H1 (cell line): Measurements from ENCODE around the gene NADK. TPM values are rescaled to one million over a fixed set of nuclear protein-coding genes. Genes with fewer than 3 reads are reported as not detected.

Experiments used
- CTCF ChIA-PET: fragments of 300-600 bp; sonication (Branson Sonifier 250); formaldehyde crosslinking; loops from one replicate; lab custom pipeline; 2021; ENCODE audit not compliant: partially characterized antibody; lab: Charles Lee
- POLR2A ChIA-PET: fragments of 300-600 bp; sonication (Branson Sonifier 250); formaldehyde crosslinking; loops from one replicate; lab custom pipeline; 2021; ENCODE audit warnings: inconsistent platforms; ENCODE audit not compliant: partially characterized antibody; lab: Charles Lee
- DNase-seq, 2 experiments: peaks; one replicate each; pipeline versions ENCODE4 v3.0.0 to v3.0.0-alpha.2; 2010 to 2022; ENCODE audit warnings: low spot score in 2 of 2, low read depth in 1 of 2, mixed read lengths in 1 of 2
- FAIRE-seq: peaks from 2 replicates; lab custom pipeline; 2011; peaks lifted over from hg19 to GRCh38; lab: Jason Lieb, UNC
- H2AFZ ChIP-seq: 2 replicates; pipeline ENCODE4 v1.8.1; 2012; ENCODE audit warnings: low read length, inconsistent platforms
- H2AK5ac ChIP-seq: 2 replicates; pipeline ENCODE4 v1.6.1; 2013; ENCODE audit warnings: low read depth, low read length
- H2BK120ac ChIP-seq: replicated peaks from 2 replicates; pipeline ENCODE3; 2013; ENCODE audit warnings: low read depth, low read length, inconsistent platforms
- H2BK12ac ChIP-seq: 2 replicates; pipeline ENCODE4 v1.6.1; 2013; ENCODE audit warnings: low read depth, low read length
- H2BK15ac ChIP-seq: 2 replicates; pipeline ENCODE4 v1.6.1; 2013; ENCODE audit warnings: low read length
- H2BK20ac ChIP-seq: 2 replicates; pipeline ENCODE4 v1.6.1; 2013; ENCODE audit warnings: low read length
- H2BK5ac ChIP-seq: 2 replicates; pipeline ENCODE4 v1.6.1; 2013; ENCODE audit warnings: low read depth, low read length
- H3K14ac ChIP-seq: 2 replicates; pipeline ENCODE4 v1.6.1; 2013; ENCODE audit warnings: inconsistent platforms; ENCODE audit not compliant: insufficient read length
- H3K18ac ChIP-seq: 2 replicates; pipeline ENCODE4 v1.6.1; 2013; ENCODE audit warnings: low read length; ENCODE audit errors: extremely low read depth
- H3K23ac ChIP-seq: 2 replicates; pipeline ENCODE4 v1.6.1; 2013; ENCODE audit warnings: inconsistent platforms; ENCODE audit not compliant: insufficient read length
- H3K23me2 ChIP-seq: 2 replicates; pipeline ENCODE4 v1.6.1; 2013; ENCODE audit warnings: low read depth, low read length
- H3K27ac ChIP-seq: 2 replicates; pipeline ENCODE4 v1.6.1; 2011; ENCODE audit warnings: low read depth, low read length, inconsistent platforms
- H3K27me3 ChIP-seq, 4 experiments: replicated peaks in 1 of 4; 1 replicate in 1 of 4; 2 replicates in 3 of 4; pipeline versions ENCODE4 v1.6.1 to v1.8.1; 2011 to 2013; ENCODE audit warnings: low read length in 3 of 4, mild to moderate bottlenecking in 3 of 4, inconsistent platforms in 2 of 4, mixed read lengths in 2 of 4, moderate library complexity in 1 of 4; ENCODE audit not compliant: control insufficient read depth in 3 of 4, insufficient read depth in 3 of 4; ENCODE audit errors: extremely low read depth in 1 of 4
- H3K36me3 ChIP-seq, 4 experiments: 2 replicates each; pipeline versions ENCODE4 v1.6.1 to v1.8.1; 2011 to 2013; ENCODE audit warnings: mild to moderate bottlenecking in 4 of 4, low read length in 3 of 4, moderate library complexity in 2 of 4, control low read depth in 1 of 4, inconsistent platforms in 1 of 4; ENCODE audit not compliant: insufficient read depth in 4 of 4, control insufficient read depth in 2 of 4
- H3K4ac ChIP-seq: replicated peaks from 2 replicates; pipeline ENCODE3; 2013; ENCODE audit warnings: low read length, low read depth, mixed read lengths, inconsistent platforms; ENCODE audit not compliant: insufficient read length
- H3K4me1 ChIP-seq, 4 experiments: replicated peaks in 1 of 4; 1 replicate in 1 of 4; 2 replicates in 3 of 4; pipeline versions ENCODE4 v1.6.1 to v1.8.1; 2011 to 2013; ENCODE audit warnings: low read length in 3 of 4, inconsistent platforms in 2 of 4, mixed read lengths in 1 of 4; ENCODE audit not compliant: insufficient read depth in 4 of 4, control insufficient read depth in 3 of 4
- H3K4me2 ChIP-seq, 2 experiments: 2 replicates each; pipeline versions ENCODE4 v1.6.1 to v1.8.1; 2011 to 2013; ENCODE audit warnings: low read depth in 2 of 2, low read length in 2 of 2, control low read depth in 1 of 2, inconsistent platforms in 1 of 2, mild to moderate bottlenecking in 1 of 2; ENCODE audit not compliant: insufficient read depth in 1 of 2
- H3K4me3 ChIP-seq, 4 experiments: fragments of 200-600, 300-600 bp in 1 of 4; sonication (generic), shearing (Covaris generic), sonication (Bioruptor Twin) in 1 of 4; 2 replicates each; pipeline versions ENCODE4 v1.5.1 to v1.8.1; 2011 to 2016; ENCODE audit warnings: low read length in 4 of 4, low read depth in 3 of 4, control low read depth in 2 of 4, inconsistent platforms in 2 of 4, mild to moderate bottlenecking in 2 of 4, mixed read lengths in 1 of 4, moderate library complexity in 1 of 4; ENCODE audit not compliant: insufficient read depth in 2 of 4; ENCODE audit errors: extremely low read depth in 1 of 4
- H3K56ac ChIP-seq: replicated peaks from 2 replicates; pipeline ENCODE3; 2013; ENCODE audit warnings: low read depth, mild to moderate bottlenecking, mixed read lengths, low read length, inconsistent platforms; ENCODE audit not compliant: insufficient read length
- H3K79me1 ChIP-seq: 2 replicates; pipeline ENCODE4 v1.6.1; 2013; ENCODE audit warnings: low read depth, low read length, control low read depth
- H3K79me2 ChIP-seq, 2 experiments: 2 replicates each; pipeline versions ENCODE4 v1.6.1 to v1.8.1; 2012 to 2013; ENCODE audit warnings: low read length in 2 of 2, mild to moderate bottlenecking in 2 of 2, inconsistent platforms in 1 of 2; ENCODE audit not compliant: insufficient read depth in 2 of 2, control insufficient read depth in 1 of 2
- H3K9ac ChIP-seq, 4 experiments: replicated peaks in 1 of 4; 1 replicate in 1 of 4; 2 replicates in 3 of 4; pipeline versions ENCODE4 v1.6.1 to v1.8.1; 2011 to 2013; ENCODE audit warnings: low read depth in 3 of 4, low read length in 3 of 4, control low read depth in 2 of 4, mild to moderate bottlenecking in 2 of 4, moderate library complexity in 2 of 4, inconsistent platforms in 1 of 4; ENCODE audit errors: extremely low read depth in 1 of 4
- H3K9me3 ChIP-seq, 2 experiments: 2 replicates each; pipeline versions ENCODE4 v1.6.1 to v1.8.1; 2012 to 2013; ENCODE audit warnings: mild to moderate bottlenecking in 2 of 2, moderate library complexity in 2 of 2, control low read depth in 1 of 2, inconsistent platforms in 1 of 2, low read depth in 1 of 2, low read length in 1 of 2, mixed read lengths in 1 of 2; ENCODE audit not compliant: insufficient read depth in 2 of 2
- H4K20me1 ChIP-seq, 2 experiments: replicated peaks in 1 of 2; 2 replicates each; pipeline versions ENCODE3 to v1.8.1; 2011 to 2013; ENCODE audit warnings: inconsistent platforms in 2 of 2, low read length in 2 of 2, mild to moderate bottlenecking in 1 of 2; ENCODE audit not compliant: insufficient read depth in 2 of 2, control insufficient read depth in 1 of 2
- H4K5ac ChIP-seq: 2 replicates; pipeline ENCODE4 v1.6.1; 2013; ENCODE audit warnings: low read length, low read depth, mixed read lengths, inconsistent platforms; ENCODE audit not compliant: insufficient read length
- H4K8ac ChIP-seq: 2 replicates; pipeline ENCODE4 v1.8.0; 2013; ENCODE audit warnings: mild to moderate bottlenecking, moderate library complexity, low read length, inconsistent platforms; ENCODE audit not compliant: insufficient read depth; ENCODE audit errors: extremely low read depth
- H4K91ac ChIP-seq: replicated peaks from 2 replicates; pipeline ENCODE3; 2013; ENCODE audit warnings: low read length, mixed read lengths, inconsistent platforms; ENCODE audit not compliant: insufficient read length
- GABPA ChIP-seq: IDR thresholded peaks from 2 replicates; pipeline ENCODE4 v1.6.1; 2011; ENCODE audit warnings: mild to moderate bottlenecking, low read length, moderate library complexity, borderline replicate concordance; ENCODE audit not compliant: insufficient read depth
- RBBP5 ChIP-seq: IDR thresholded peaks from 2 replicates; pipeline ENCODE4 v1.7.1; 2012; ENCODE audit warnings: low read depth, mild to moderate bottlenecking, inconsistent platforms, low read length, moderate library complexity, borderline replicate concordance
- SIRT6 ChIP-seq: IDR thresholded peaks from one replicate; pipeline ENCODE4 v1.7.1; 2012; ENCODE audit warnings: low read length, inconsistent platforms
- SP2 ChIP-seq: IDR thresholded peaks from 2 replicates; pipeline ENCODE4 v1.6.1; 2012; ENCODE audit warnings: mild to moderate bottlenecking, low read length, inconsistent platforms
- WGBS, 2 experiments: shearing (Covaris generic) in 1 of 2; methylation state at CpG; one replicate each; pipeline versions ENCODE4 v1.1.6 to v1.1.7; 2013 to 2015; ENCODE audit warnings: low lambda C conversion rate in 2 of 2, mixed read lengths in 2 of 2, inconsistent platforms in 1 of 2, low coverage in 1 of 2, missing lambda C conversion rate in 1 of 2; ENCODE audit not compliant: insufficient replicate concordance in 2 of 2, insufficient coverage in 1 of 2, insufficient read length in 1 of 2; ENCODE audit errors: extremely low coverage in 1 of 2, missing lambda C conversion rate in 1 of 2; 5-methylcytosine and 5-hydroxymethylcytosine counted together
- polyA plus RNA-seq, 7 experiments: library from polyadenylated mRNA; depleted of rRNA in 3 of 7; stranded (reverse) in 5 of 7; unstranded in 2 of 7; fragments of >200 nt in 5 of 7; fragments of 200-250 nt in 2 of 7; gene quantifications; 1 replicate in 5 of 7; 2 replicates in 1 of 7; 4 replicates in 1 of 7; pipeline versions ENCODE4 v1.2.1 to v1.2.3, GENCODE V29; 2011 to 2013; ENCODE audit warnings: missing spikeins in 2 of 7, mixed read lengths in 2 of 7
- total RNA-seq: library from RNA; stranded (reverse); fragmentation: NEBNext Ultra II Directional; extraction: Animal tissue kit (Norgen Biotek cat#: 25700); gene quantifications from 2 replicates; pipeline ENCODE4 v1.2.1, GENCODE V29; 2021

NADK gene
- total and polyA plus RNA-seq, 2 of the 8 experiments (the other 6 are each of a cell fraction or from before 2014, with no cell fraction given) = 78.0 to 89.7 TPM

- 97% methylated on average over 10 of the region's 10 CpGs; no CpG with 5 or more reads in 1 of the 2 experiments for WGBS, 2 experiments
- peaks cover 2 to 5% of the 10 kb centered on the region in 2 experiments for H4K20me1 ChIP-seq
- no peaks in the 10 kb centered on the region for H3K4me1 ChIP-seq
- no peak overlapping the region for H3K18ac ChIP-seq
- no peak overlapping the region for H2AK5ac ChIP-seq
- no peak overlapping the region for H2AFZ ChIP-seq
- H3K79me1 ChIP-seq = peaks cover 2% of the 10 kb centered on the region; the same call in 1 of the 2 replicates
- no peak for FAIRE-seq
- H3K27me3 ChIP-seq = no peaks in the 10 kb centered on the region
- H3K9me3 ChIP-seq = no peaks in the 10 kb centered on the region
- no peak overlapping the region for H3K27ac ChIP-seq
- H4K5ac ChIP-seq = no peak overlapping the region
- H3K56ac ChIP-seq = no peak overlapping the region
- no peak overlapping the region for H3K23ac ChIP-seq
- H2BK20ac ChIP-seq = no peak overlapping the region
- no peak overlapping the region for H4K8ac ChIP-seq
- H3K79me2 ChIP-seq = peaks cover 0 to 7% of the 10 kb centered on the region in 2 experiments; a peak in 1 of 4 replicates
- TF ChIP-seq GABPA (no peak), RBBP5 (no peak), SP2 (no peak), SIRT6 (no peak)
- TF ChIP-seq, all 59 proteins: peak for 0
- ChIA-PET POLR2A (interaction anchor here (1.0 to 1.4 kb wide), 3 partner anchors 18 to 31 kb away, joined by 3 read pairs; no protein-coding TSS in a partner anchor), CTCF (interaction anchor here (0.6 to 2.8 kb wide), 6 partner anchors 8 to 139 kb away, joined by 3 to 22 read pairs (median 4); no protein-coding TSS in a partner anchor)
- no peak overlapping the region for H2BK5ac ChIP-seq
- H3K4me3 ChIP-seq = no peak overlapping the region
- no peak overlapping the region for H2BK12ac ChIP-seq
- DNase-seq = no peak
- H2BK120ac ChIP-seq = no peak overlapping the region
- H3K36me3 ChIP-seq = peaks cover 4 to 52% (median 29%) of the 10 kb centered on the region in 4 experiments; a peak in 6 of 8 replicates
- no peak overlapping the region for H3K9ac ChIP-seq
- no peak overlapping the region for H2BK15ac ChIP-seq
- H3K4me2 ChIP-seq = no peak overlapping the region
- no peaks in the 10 kb centered on the region for H3K23me2 ChIP-seq
- H3K4ac ChIP-seq = no peak overlapping the region
- H3K14ac ChIP-seq = no peak overlapping the region
- H4K91ac ChIP-seq = no peak overlapping the region
Measured at GRCh38 chr1:1808206-1808605, 29.9 kb upstream of the NADK start.
